Astrocyte (in vitro differentiated cells and primary cell): ENCODE measurements around the gene TWIST2.

Experiments used
- EZH2 ChIP-seq: IDR thresholded peaks from 2 replicates; pipeline ENCODE4 v1.6.1; 2012; ENCODE audit warnings: mild to moderate bottlenecking, low read length, inconsistent platforms; ENCODE audit not compliant: insufficient read depth
- TF ChIP-seq, protein P1 (sequence below): IDR thresholded peaks from 2 replicates; pipeline ENCODE4 v1.5.1; 2011; ENCODE audit warnings: low read depth, mild to moderate bottlenecking, inconsistent platforms, low read length, moderate library complexity; ENCODE audit not compliant: insufficient read depth

DNA sequence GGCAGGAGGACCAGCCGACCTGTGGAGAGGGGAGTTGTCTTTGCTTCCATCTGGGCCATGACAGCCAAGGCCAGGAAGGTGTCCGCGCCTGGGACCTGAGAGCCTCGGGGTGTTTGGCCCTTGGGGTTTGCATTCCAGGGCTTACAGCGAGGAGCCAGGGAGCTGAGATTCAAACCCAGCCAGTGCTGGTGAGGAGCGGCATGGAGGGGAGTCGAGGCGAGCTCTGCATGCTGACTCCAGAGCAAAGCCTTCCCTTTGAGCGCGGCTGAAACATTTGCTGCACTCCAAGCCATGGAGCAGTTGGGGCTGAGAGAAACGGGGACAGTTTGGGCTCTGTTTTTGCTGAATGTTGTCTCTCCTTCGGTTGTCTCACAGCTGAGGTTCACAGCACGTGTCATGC is 77.4 kb downstream of the TWIST2 start:
- TF ChIP-seq, protein P1, sequence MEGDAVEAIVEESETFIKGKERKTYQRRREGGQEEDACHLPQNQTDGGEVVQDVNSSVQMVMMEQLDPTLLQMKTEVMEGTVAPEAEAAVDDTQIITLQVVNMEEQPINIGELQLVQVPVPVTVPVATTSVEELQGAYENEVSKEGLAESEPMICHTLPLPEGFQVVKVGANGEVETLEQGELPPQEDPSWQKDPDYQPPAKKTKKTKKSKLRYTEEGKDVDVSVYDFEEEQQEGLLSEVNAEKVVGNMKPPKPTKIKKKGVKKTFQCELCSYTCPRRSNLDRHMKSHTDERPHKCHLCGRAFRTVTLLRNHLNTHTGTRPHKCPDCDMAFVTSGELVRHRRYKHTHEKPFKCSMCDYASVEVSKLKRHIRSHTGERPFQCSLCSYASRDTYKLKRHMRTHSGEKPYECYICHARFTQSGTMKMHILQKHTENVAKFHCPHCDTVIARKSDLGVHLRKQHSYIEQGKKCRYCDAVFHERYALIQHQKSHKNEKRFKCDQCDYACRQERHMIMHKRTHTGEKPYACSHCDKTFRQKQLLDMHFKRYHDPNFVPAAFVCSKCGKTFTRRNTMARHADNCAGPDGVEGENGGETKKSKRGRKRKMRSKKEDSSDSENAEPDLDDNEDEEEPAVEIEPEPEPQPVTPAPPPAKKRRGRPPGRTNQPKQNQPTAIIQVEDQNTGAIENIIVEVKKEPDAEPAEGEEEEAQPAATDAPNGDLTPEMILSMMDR: no peak
- no peak for TF ChIP-seq EZH2
